DND-41 (cell line): ENCODE measurements around the gene CDX2.
A peak's percentile ranks its signal among the peaks of the same experiment; 100 is the strongest.

Source experiments
- CTCF ChIP-seq: IDR thresholded peaks from 2 replicates; pipeline ENCODE4 v1.5.1; 2012; ENCODE audit warnings: borderline replicate concordance, low read length, moderate library complexity, mild to moderate bottlenecking; ENCODE audit not compliant: poor library complexity, severe bottlenecking; ENCODE audit errors: extremely low read depth
- EZH2 ChIP-seq: IDR thresholded peaks from 3 replicates; pipeline ENCODE4 v1.6.1; 2012; ENCODE audit warnings: borderline replicate concordance, low read depth, mild to moderate bottlenecking, moderate library complexity, low read length, inconsistent platforms; ENCODE audit not compliant: severe bottlenecking

- TF ChIP-seq CTCF, result peak; percentile 86
- peak; percentile 75 for TF ChIP-seq EZH2
Measured at GRCh38 chr13:27953676-27954405, 15.3 kb downstream of the CDX2 start.
